ENCODE measurements around the gene SVEP1. TPM values are rescaled to one million over a fixed set of nuclear protein-coding genes. Genes with fewer than 3 reads are reported as not detected.

SVEP1 gene
- total and polyA plus RNA-seq, 7 donors, result 0.78 to 16.3 (median 5.5) TPM

GRCh38 chr9:110605565-110605964, 26.0 kb upstream of the SVEP1 start:
- no peak for TF ChIP-seq CTCF (IDR thresholded peaks at IDR 0.05)
- no peak overlapping the region for H3K27ac ChIP-seq
- no peaks in the 10 kb centered on the region for H3K27me3 ChIP-seq (ENCODE audit: insufficient read depth in 3 of 3, low read length in 2 of 3)
- ATAC-seq (no peak), DNase-seq (no peak)
- no peaks in the 10 kb centered on the region for H3K36me3 ChIP-seq (ENCODE audit: insufficient read depth in 1 of 2, low read depth in 1 of 2)
- H3K9me3 ChIP-seq, result no peaks in the 10 kb centered on the region
- intact Hi-C loops (cut with DNase I), result no loop called here
- no peak overlapping the region for H3K4me3 ChIP-seq
- H3K4me1 ChIP-seq, result no peaks in the 10 kb centered on the region
- 59 to 81% (median 61%) methylated on average over 4 of the region's 4 CpGs for WGBS, 3 donors

- WGBS, 3 donors, result 69 to 77% (median 75%) methylated on average over 5 of the region's 5 CpGs
- Histone ChIP-seq H3K36me3 (ENCODE audit: insufficient read depth in 1 of 2, low read depth in 1 of 2) (no peaks in the 10 kb centered on the region), H3K27ac (no peak overlapping the region), H3K27me3 (ENCODE audit: insufficient read depth in 3 of 3, low read length in 2 of 3) (peaks cover 0 to 1% (median 0%) of the 10 kb centered on the region in 3 donors), H3K4me1 (no peaks in the 10 kb centered on the region), H3K9me3 (no peaks in the 10 kb centered on the region), H3K4me3 (no peak overlapping the region)
- no peak for DNase-seq
- intact Hi-C loops (cut with DNase I), result no loop called here
- no peak for ATAC-seq
- no peak for TF ChIP-seq CTCF (IDR thresholded peaks at IDR 0.05)
Measured at GRCh38 chr9:110604171-110604601, 24.6 kb upstream of the SVEP1 start.

- ATAC-seq (no peak), DNase-seq (no peak)
- peaks cover 0 to 1% (median 0%) of the 10 kb centered on the region in 3 donors for H3K27me3 ChIP-seq (ENCODE audit: insufficient read depth in 3 of 3, low read length in 2 of 3)
- no peak for TF ChIP-seq CTCF (IDR thresholded peaks at IDR 0.05)
- intact Hi-C loops (cut with DNase I), result no loop called here
- no peaks in the 10 kb centered on the region for H3K36me3 ChIP-seq (ENCODE audit: insufficient read depth in 1 of 2, low read depth in 1 of 2)
- no peaks in the 10 kb centered on the region for H3K4me1 ChIP-seq
- 56 to 71% (median 63%) methylated on average over 2 of the region's 2 CpGs for WGBS, 3 donors
- no peak overlapping the region for H3K4me3 ChIP-seq
- no peaks in the 10 kb centered on the region for H3K9me3 ChIP-seq
- no peak overlapping the region for H3K27ac ChIP-seq
Measured at GRCh38 chr9:110602281-110602680, 22.7 kb upstream of the SVEP1 start.

- no peaks in the 10 kb centered on the region for H3K36me3 ChIP-seq (ENCODE audit: insufficient read depth in 1 of 2, low read depth in 1 of 2)
- ATAC-seq (no peak), DNase-seq (no peak)
- intact Hi-C loops (cut with DNase I), result no loop called here
- H3K9me3 ChIP-seq, result no peaks in the 10 kb centered on the region
- no peak for TF ChIP-seq CTCF (IDR thresholded peaks at IDR 0.05)
- peaks cover 0 to 1% (median 0%) of the 10 kb centered on the region in 3 donors for H3K27me3 ChIP-seq (ENCODE audit: insufficient read depth in 3 of 3, low read length in 2 of 3)
- no peak overlapping the region for H3K27ac ChIP-seq
- H3K4me3 ChIP-seq, result no peak overlapping the region
- 70 to 74% (median 71%) methylated on average over 4 of the region's 4 CpGs for WGBS, 3 donors
- H3K4me1 ChIP-seq, result no peaks in the 10 kb centered on the region
Measured at GRCh38 chr9:110601098-110601497, 21.6 kb upstream of the SVEP1 start.

GRCh38 chr9:110599468-110599867, 19.9 kb upstream of the SVEP1 start:
- 44 to 59% (median 47%) methylated on average over 10 of the region's 10 CpGs for WGBS, 3 donors
- Histone ChIP-seq H3K4me3 (no peak overlapping the region), H3K9me3 (no peaks in the 10 kb centered on the region), H3K36me3 (ENCODE audit: insufficient read depth in 1 of 2, low read depth in 1 of 2) (no peaks in the 10 kb centered on the region), H3K27me3 (ENCODE audit: insufficient read depth in 3 of 3, low read length in 2 of 3) (peaks cover 0 to 1% (median 0%) of the 10 kb centered on the region in 3 donors), H3K4me1 (no peaks in the 10 kb centered on the region), H3K27ac (no peak overlapping the region)
- no peak for TF ChIP-seq CTCF (IDR thresholded peaks at IDR 0.05)
- intact Hi-C loops (cut with DNase I), result no loop called here
- no peak for ATAC-seq
- DNase-seq, result no peak
